GM23338 (cell line): ENCODE measurements around the gene WWOX. TPM values are rescaled to one million over a fixed set of nuclear protein-coding genes. Genes with fewer than 3 reads are reported as not detected.

ENCODE experiments used
- ATAC-seq: fragments of 200-7000 bp; cut with Tn5 transposase; 3 replicates; pipeline ENCODE4 v1.9.1; 2020
- DNase-seq: peaks from one replicate; pipeline ENCODE4 v3.0.0-alpha.2; 2015; ENCODE audit warnings: low spot score
- H2AFZ ChIP-seq: fragments of 200-600 bp; sonication (generic); 2 replicates; pipeline ENCODE4 v1.8.0; 2016; ENCODE audit warnings: antibody characterized with exemption, mild to moderate bottlenecking, moderate library complexity
- H3F3A ChIP-seq: fragments of 200-600 bp; sonication (generic); replicated peaks from 2 replicates; pipeline ENCODE4 v1.8.0; 2017; ENCODE audit warnings: antibody characterized with exemption, mixed run types, low read depth
- H3K27ac ChIP-seq: fragments of 200-600 bp; sonication (generic); 2 replicates; pipeline ENCODE4 v1.6.1; 2016; ENCODE audit warnings: low read depth
- H3K27me3 ChIP-seq: fragments of 200-600 bp; sonication (generic); 2 replicates; pipeline ENCODE4 v1.8.0; 2016; ENCODE audit warnings: mild to moderate bottlenecking, mixed run types, moderate library complexity; ENCODE audit not compliant: insufficient read depth
- H3K36me3 ChIP-seq: fragments of 200-600 bp; sonication (generic); 2 replicates; pipeline ENCODE4 v1.8.0; 2016; ENCODE audit warnings: mild to moderate bottlenecking; ENCODE audit not compliant: insufficient read depth
- H3K4me1 ChIP-seq: fragments of 200-600 bp; sonication (generic); 2 replicates; pipeline ENCODE4 v1.8.0; 2016; ENCODE audit warnings: mild to moderate bottlenecking, moderate library complexity; ENCODE audit not compliant: insufficient read depth
- H3K4me2 ChIP-seq: fragments of 200-600 bp; sonication (generic); 2 replicates; pipeline ENCODE4 v1.7.1; 2017; ENCODE audit warnings: mixed run types
- H3K4me3 ChIP-seq: fragments of 200-600 bp; sonication (generic); 2 replicates; pipeline ENCODE4 v1.6.1; 2016; ENCODE audit warnings: mixed run types
- H3K79me2 ChIP-seq: fragments of 200-600 bp; sonication (generic); replicated peaks from 2 replicates; pipeline ENCODE4 v1.8.0; 2017; ENCODE audit warnings: mild to moderate bottlenecking; ENCODE audit not compliant: insufficient read depth
- H3K9me2 ChIP-seq: fragments of 200-600 bp; sonication (generic); 2 replicates; pipeline ENCODE4 v1.8.0; 2017; ENCODE audit not compliant: insufficient read depth
- H4K20me1 ChIP-seq: fragments of 200-600 bp; sonication (generic); replicated peaks from 2 replicates; pipeline ENCODE4 v1.8.0; 2017; ENCODE audit warnings: mild to moderate bottlenecking; ENCODE audit not compliant: insufficient read depth
- H3K27ac Mint-ChIP-seq: 2 replicates; pipeline ENCODE4 v1.8.0; 2020; ENCODE audit warnings: inconsistent platforms, mild to moderate bottlenecking, moderate library complexity, mixed read lengths
- H3K27me3 Mint-ChIP-seq: 3 replicates; pipeline ENCODE4 v1.8.0; 2022; ENCODE audit warnings: low read depth, mild to moderate bottlenecking, moderate library complexity, mixed read lengths, inconsistent platforms; ENCODE audit not compliant: insufficient read depth, poor library complexity
- H3K36me3 Mint-ChIP-seq: 3 replicates; pipeline ENCODE4 v1.8.0; 2021; ENCODE audit warnings: low read depth, mild to moderate bottlenecking, inconsistent platforms, moderate library complexity, mixed read lengths
- H3K4me1 Mint-ChIP-seq: 3 replicates; pipeline ENCODE4 v1.8.0; 2020; ENCODE audit warnings: mild to moderate bottlenecking, inconsistent platforms, mixed read lengths
- H3K4me3 Mint-ChIP-seq: 3 replicates; pipeline ENCODE4 v1.8.0; 2021; ENCODE audit warnings: moderate library complexity, mild to moderate bottlenecking, inconsistent platforms, mixed read lengths
- H3K9me3 Mint-ChIP-seq: 3 replicates; pipeline ENCODE4 v1.8.0; 2020; ENCODE audit warnings: moderate library complexity, mild to moderate bottlenecking, inconsistent platforms, mixed read lengths
- CREB1 ChIP-seq: fragments of 250-450 bp; sonication (Bioruptor Pico); IDR thresholded peaks from 2 replicates; pipeline ENCODE4 v1.5.0; 2020; ENCODE audit warnings: low read depth, mild to moderate bottlenecking, moderate library complexity
- CTCF ChIP-seq, 2 experiments: fragments of 200-600 bp in 1 of 2; sonication (generic) in 1 of 2; conservative IDR thresholded peaks; 2 replicates each; pipeline versions ENCODE4 v1.5.1 to v1.6.1; 2016 to 2017; ENCODE audit warnings: antibody characterized with exemption in 2 of 2, low read depth in 2 of 2, mild to moderate bottlenecking in 2 of 2, moderate library complexity in 1 of 2
- ETS1 ChIP-seq: IDR thresholded peaks from 2 replicates; pipeline ENCODE4 v1.6.1; 2016; ENCODE audit warnings: antibody characterized with exemption
- EZH2 ChIP-seq: fragments of 200-600 bp; sonication (generic); IDR thresholded peaks from one replicate; pipeline ENCODE4 v1.8.0; 2017; ENCODE audit warnings: antibody characterized with exemption, mild to moderate bottlenecking, low read depth; ENCODE audit not compliant: unreplicated experiment
- EZH2phosphoT487 ChIP-seq: fragments of 200-600 bp; sonication (generic); IDR thresholded peaks from one replicate; pipeline ENCODE4 v1.8.1; 2018; ENCODE audit warnings: antibody characterized with exemption; ENCODE audit not compliant: unreplicated experiment
- JUNB ChIP-seq: IDR thresholded peaks from one replicate; pipeline ENCODE4 v1.6.1; 2016; ENCODE audit warnings: antibody characterized with exemption; ENCODE audit not compliant: unreplicated experiment
- NANOG ChIP-seq: IDR thresholded peaks from 2 replicates; pipeline ENCODE4 v1.6.1; 2016; ENCODE audit warnings: antibody characterized with exemption, borderline replicate concordance
- POLR2AphosphoS5 ChIP-seq: IDR thresholded peaks from 2 replicates; pipeline ENCODE4 v1.6.1; 2016; ENCODE audit warnings: antibody characterized with exemption, low read depth
- REST ChIP-seq: IDR thresholded peaks from one replicate; pipeline ENCODE4 v1.6.1; 2018; ENCODE audit warnings: antibody characterized with exemption; ENCODE audit not compliant: unreplicated experiment
- STAT1 ChIP-seq: IDR thresholded peaks from one replicate; pipeline ENCODE4 v1.6.1; 2016; ENCODE audit warnings: antibody characterized with exemption; ENCODE audit not compliant: unreplicated experiment
- ZNF114 ChIP-seq: fragments of 250-450 bp; sonication (Bioruptor Pico); IDR thresholded peaks from 2 replicates; pipeline ENCODE4 v1.5.0; 2020; ENCODE audit warnings: mild to moderate bottlenecking, moderate library complexity
- ZNF331 ChIP-seq: fragments of 250-450 bp; sonication (Bioruptor Pico); IDR thresholded peaks from 2 replicates; pipeline ENCODE4 v1.5.0; 2020; ENCODE audit warnings: low read depth, mild to moderate bottlenecking, moderate library complexity
- ZNF462 ChIP-seq: fragments of 250-450 bp; sonication (Bioruptor Pico); IDR thresholded peaks from 2 replicates; pipeline ENCODE4 v1.5.0; 2020; ENCODE audit warnings: mild to moderate bottlenecking, moderate library complexity
- polyA plus RNA-seq: library from polyadenylated mRNA; unstranded; fragments of >200 nt; fragmentation: Nextera tagmentation; extraction: Ambion mirVana; gene quantifications from 2 replicates; pipeline ENCODE4 v1.2.1, GENCODE V29; 2016
- total RNA-seq: library from RNA; depleted of rRNA; stranded (reverse); fragments of >200 nt; shearing (Covaris generic); gene quantifications from 2 replicates; pipeline ENCODE4 v1.2.3, GENCODE V29; 2014

Gene WWOX
- total and polyA plus RNA-seq, 2 experiments from 2014 or later, result 10.0 to 19.3 TPM

GRCh38 chr16:78425891-78426510 is 326.5 kb downstream of the WWOX start:
- no peaks in the 10 kb centered on the region for H3K79me2 ChIP-seq
- H3K4me1 ChIP-seq, result no peaks in the 10 kb centered on the region
- H3K4me2 ChIP-seq, result no peak overlapping the region
- H3K27ac ChIP-seq, result no peak overlapping the region
- no peaks in the 10 kb centered on the region for H3K36me3 ChIP-seq
- no peak overlapping the region for H2AFZ ChIP-seq
- ATAC-seq (no peak), DNase-seq (no peak)
- Mint-ChIP-seq H3K4me1 (peaks cover 3% of the 10 kb centered on the region), H3K27me3 (no peaks in the 10 kb centered on the region), H3K36me3 (no peaks in the 10 kb centered on the region), H3K27ac (no peak overlapping the region), H3K4me3 (no peak overlapping the region), H3K9me3 (no peaks in the 10 kb centered on the region)
- no peak overlapping the region for H3K4me3 ChIP-seq
- no peaks in the 10 kb centered on the region for H4K20me1 ChIP-seq
- H3K9me2 ChIP-seq, result 0 out of 2 replicates have a peak, but pooled peaks cover 6% of the 10 kb centered on the region
- H3K27me3 ChIP-seq, result no peaks in the 10 kb centered on the region
- TF ChIP-seq POLR2AphosphoS5, result no peak
- TF ChIP-seq ETS1, result no peak
- no peak for TF ChIP-seq EZH2phosphoT487
- no peak for TF ChIP-seq CREB1 (CRISPR knock-in tag)
- no peak for TF ChIP-seq STAT1
- TF ChIP-seq ZNF462 (CRISPR knock-in tag), result no peak
- no peak for TF ChIP-seq CTCF (conservative IDR thresholded peaks at IDR 0.05; ENCODE audit: low read depth in 2 of 2)
- no peak for TF ChIP-seq JUNB
- no peak for TF ChIP-seq ZNF331 (CRISPR knock-in tag)
- no peak for TF ChIP-seq REST
- TF ChIP-seq ZNF114, result no peak
- TF ChIP-seq NANOG, result no peak
- TF ChIP-seq EZH2, result no peak
- no peaks in the 10 kb centered on the region for H3F3A ChIP-seq
